NCI-H2171 (cell line): ENCODE data around the gene OOSP1.
"Not testable (repeated sequence)": the region's sequence is repeated elsewhere in the genome, so short reads cannot be mapped to it uniquely, and the experiment has no call there.

Source experiments
- DNase-seq: peaks from one replicate; lab custom pipeline; 2025; lab: John Stamatoyannopoulos, UW

Gene OOSP1

GRCh38 chr11:59960502-59961381 lies 22.5 kb downstream of the OOSP1 start:
- no peak for DNase-seq

- DNase-seq, result no peak
Observed at GRCh38 chr11:59962107-59962482, 23.9 kb downstream of the OOSP1 start.

- no peak for DNase-seq
Observed at GRCh38 chr11:59963733-59964132, 25.5 kb downstream of the OOSP1 start, which contains the start of gene OOSP4A. TSS of gene OOSP4A (plus strand) at chr11:59964033. CDS start at chr11:59964033, 0 bp downstream.

- no peak for DNase-seq
Observed at GRCh38 chr11:59965424-59965823, 27.2 kb downstream of the OOSP1 start.

- DNase-seq, result no peak
Observed at GRCh38 chr11:59966201-59966600, 28.0 kb downstream of the OOSP1 start.

GRCh38 chr11:59967677-59968394 lies 29.6 kb downstream of the OOSP1 start:
- no peak for DNase-seq

- no peak for DNase-seq
Observed at GRCh38 chr11:59968395-59968783, 30.2 kb downstream of the OOSP1 start.

- no peak for DNase-seq
Observed at GRCh38 chr11:59973097-59973496, 34.9 kb downstream of the OOSP1 start.

- DNase-seq, result no peak
Observed at GRCh38 chr11:59981106-59981770, 43.0 kb downstream of the OOSP1 start.

- not testable (repeated sequence) for DNase-seq
Observed at GRCh38 chr11:59982037-59982436, 43.8 kb downstream of the OOSP1 start.

GRCh38 chr11:59983212-59983611 lies 45.0 kb downstream of the OOSP1 start:
- no peak for DNase-seq

GRCh38 chr11:59984368-59984767 lies 46.1 kb downstream of the OOSP1 start:
- no peak for DNase-seq

- no peak for DNase-seq
Observed at GRCh38 chr11:59990421-59990820, 52.2 kb downstream of the OOSP1 start.

- no peak for DNase-seq
Observed at GRCh38 chr11:59992425-59992824, 54.2 kb downstream of the OOSP1 start.

- no peak for DNase-seq
Observed at GRCh38 chr11:59997800-59998199, 59.6 kb downstream of the OOSP1 start.

- DNase-seq, result no peak
Observed at GRCh38 chr11:59999691-60000090, 61.5 kb downstream of the OOSP1 start.

- no peak for DNase-seq
Observed at GRCh38 chr11:60003729-60004128, 65.5 kb downstream of the OOSP1 start.

GRCh38 chr11:60005360-60005759 lies 67.1 kb downstream of the OOSP1 start:
- DNase-seq, result no peak
